ENCODE data around the gene PIGQ.

DNA sequence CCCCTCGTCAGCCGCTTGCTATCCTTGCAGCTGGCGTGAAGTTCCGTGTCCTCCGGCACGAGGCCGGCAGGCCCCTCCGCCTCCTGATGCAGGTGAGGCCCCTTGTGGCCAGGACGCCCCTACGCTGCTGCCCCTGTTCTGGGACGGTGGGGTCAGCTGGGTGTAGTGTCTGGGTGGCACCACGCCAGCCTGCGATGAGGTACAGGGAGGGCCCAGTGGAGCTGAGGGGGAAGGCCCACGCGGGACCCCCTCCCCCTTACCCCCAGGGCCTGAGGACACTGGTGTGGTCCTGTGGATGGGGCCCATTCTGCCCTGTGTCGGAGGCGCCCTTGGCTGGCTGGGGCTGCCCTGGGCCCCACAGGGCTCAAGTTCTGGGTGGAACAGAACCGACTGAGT, 12.4 kb downstream of the PIGQ start:
- TF ChIP-seq, protein P1, sequence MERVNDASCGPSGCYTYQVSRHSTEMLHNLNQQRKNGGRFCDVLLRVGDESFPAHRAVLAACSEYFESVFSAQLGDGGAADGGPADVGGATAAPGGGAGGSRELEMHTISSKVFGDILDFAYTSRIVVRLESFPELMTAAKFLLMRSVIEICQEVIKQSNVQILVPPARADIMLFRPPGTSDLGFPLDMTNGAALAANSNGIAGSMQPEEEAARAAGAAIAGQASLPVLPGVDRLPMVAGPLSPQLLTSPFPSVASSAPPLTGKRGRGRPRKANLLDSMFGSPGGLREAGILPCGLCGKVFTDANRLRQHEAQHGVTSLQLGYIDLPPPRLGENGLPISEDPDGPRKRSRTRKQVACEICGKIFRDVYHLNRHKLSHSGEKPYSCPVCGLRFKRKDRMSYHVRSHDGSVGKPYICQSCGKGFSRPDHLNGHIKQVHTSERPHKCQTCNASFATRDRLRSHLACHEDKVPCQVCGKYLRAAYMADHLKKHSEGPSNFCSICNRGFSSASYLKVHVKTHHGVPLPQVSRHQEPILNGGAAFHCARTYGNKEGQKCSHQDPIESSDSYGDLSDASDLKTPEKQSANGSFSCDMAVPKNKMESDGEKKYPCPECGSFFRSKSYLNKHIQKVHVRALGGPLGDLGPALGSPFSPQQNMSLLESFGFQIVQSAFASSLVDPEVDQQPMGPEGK (CRISPR knock-in tag; IDR thresholded peaks at IDR 0.05; ENCODE audit: borderline replicate concordance) = no peak
- TF ChIP-seq OSR1 (CRISPR knock-in tag; IDR thresholded peaks at IDR 0.05) (no peak), ZFP3 (CRISPR knock-in tag; IDR thresholded peaks at IDR 0.05) (no peak), ESRRG (CRISPR knock-in tag; IDR thresholded peaks at IDR 0.05) (no peak), SNAI2 (CRISPR knock-in tag; IDR thresholded peaks at IDR 0.05) (no peak), ARNTL (CRISPR knock-in tag; IDR thresholded peaks at IDR 0.05; ENCODE audit: borderline replicate concordance, low read depth) (no peak), PPARA (CRISPR knock-in tag; IDR thresholded peaks at IDR 0.05; ENCODE audit: borderline replicate concordance) (no peak), BACH2 (CRISPR knock-in tag; IDR thresholded peaks at IDR 0.05; ENCODE audit: borderline replicate concordance) (no peak)
- TF ChIP-seq, protein P2, sequence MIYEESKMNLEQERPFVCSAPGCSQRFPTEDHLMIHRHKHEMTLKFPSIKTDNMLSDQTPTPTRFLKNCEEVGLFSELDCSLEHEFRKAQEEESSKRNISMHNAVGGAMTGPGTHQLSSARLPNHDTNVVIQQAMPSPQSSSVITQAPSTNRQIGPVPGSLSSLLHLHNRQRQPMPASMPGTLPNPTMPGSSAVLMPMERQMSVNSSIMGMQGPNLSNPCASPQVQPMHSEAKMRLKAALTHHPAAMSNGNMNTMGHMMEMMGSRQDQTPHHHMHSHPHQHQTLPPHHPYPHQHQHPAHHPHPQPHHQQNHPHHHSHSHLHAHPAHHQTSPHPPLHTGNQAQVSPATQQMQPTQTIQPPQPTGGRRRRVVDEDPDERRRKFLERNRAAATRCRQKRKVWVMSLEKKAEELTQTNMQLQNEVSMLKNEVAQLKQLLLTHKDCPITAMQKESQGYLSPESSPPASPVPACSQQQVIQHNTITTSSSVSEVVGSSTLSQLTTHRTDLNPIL (CRISPR knock-in tag; IDR thresholded peaks at IDR 0.05; ENCODE audit: low read depth) = no peak
